ENCODE results near the gene EIF2S1. TPM values are rescaled to one million over a fixed set of nuclear protein-coding genes. Genes with fewer than 3 reads are reported as not detected.

EIF2S1 gene
- total RNA-seq, 4 donors from 2014 or later: 48.3 to 81.0 (median 79.5) TPM

GRCh38 chr14:67392800-67393199 is 32.7 kb downstream of the EIF2S1 start:
- no peak for TF ChIP-seq CTCF (IDR thresholded peaks at IDR 0.05; ENCODE audit: low read depth)

- no peak for TF ChIP-seq CTCF (IDR thresholded peaks at IDR 0.05; ENCODE audit: low read depth)
These were observed 33.6 kb downstream of the EIF2S1 start for GRCh38 chr14:67393689-67394088.

- TF ChIP-seq CTCF (IDR thresholded peaks at IDR 0.05; ENCODE audit: low read depth): no peak
These were observed 35.2 kb downstream of the EIF2S1 start for GRCh38 chr14:67395086-67395875.

- TF ChIP-seq CTCF (IDR thresholded peaks at IDR 0.05; ENCODE audit: low read depth): no peak
These were observed 35.7 kb downstream of the EIF2S1 start for GRCh38 chr14:67395876-67396189.

GRCh38 chr14:67396381-67396970 is 36.3 kb downstream of the EIF2S1 start:
- no peak for TF ChIP-seq CTCF (IDR thresholded peaks at IDR 0.05; ENCODE audit: low read depth)

GRCh38 chr14:67397536-67397935 is 37.4 kb downstream of the EIF2S1 start:
- TF ChIP-seq CTCF (IDR thresholded peaks at IDR 0.05; ENCODE audit: low read depth): no peak

- no peak for TF ChIP-seq CTCF (IDR thresholded peaks at IDR 0.05; ENCODE audit: low read depth)
These were observed 40.3 kb downstream of the EIF2S1 start for GRCh38 chr14:67400434-67400833.

Measured in subcutaneous adipose tissue (tissue), 4 donors.